ENCODE data around the gene TP63. TPM values are rescaled to one million over a fixed set of nuclear protein-coding genes. Genes with fewer than 3 reads are reported as not detected.
A peak's percentile ranks its signal among the peaks of the same experiment; 100 is the strongest.

Gene TP63

GRCh38 chr3:189945935-189946709, 314.9 kb downstream of the TP63 start:
- 93% methylated on average over 6 of the region's 6 CpGs for WGBS
- peaks cover 5% of the 10 kb centered on the region for H3K4me1 ChIP-seq (ENCODE audit: control insufficient read depth, insufficient read depth, low read depth, low read length)

More at GRCh38 chr3:189945935-189946709, 314.9 kb downstream of the TP63 start:
- Histone ChIP-seq H2AFZ (ENCODE audit: low read depth, low read length) (no peak overlapping the region), H3K14ac (ENCODE audit: low read length in 2 of 2) (no peak overlapping the region), H3K36me3 (ENCODE audit: control insufficient read depth in 1 of 2, insufficient read depth in 2 of 2, low read depth in 1 of 2, low read length in 2 of 2) (no peaks in the 10 kb centered on the region), H3K4me2 (ENCODE audit: low read length, poor library complexity, severe bottlenecking) (no peak overlapping the region), H2BK12ac (ENCODE audit: low read length in 2 of 2) (no peak overlapping the region), H2BK5ac (ENCODE audit: low read depth, low read length, poor library complexity, severe bottlenecking) (no peak overlapping the region), H3K79me1 (replicated peaks; ENCODE audit: low read length, poor library complexity, severe bottlenecking) (no peaks in the 10 kb centered on the region), H3K27ac (ENCODE audit: low read length, poor library complexity, severe bottlenecking) (no peak overlapping the region), H2AK5ac (ENCODE audit: low read length, severe bottlenecking) (no peak overlapping the region), H3K18ac (ENCODE audit: low read depth in 1 of 2, low read length in 2 of 2) (peak overlapping the region in 1 of 2 experiments; percentile 28), H3K9ac (ENCODE audit: low read length) (no peak overlapping the region), H3K4ac (ENCODE audit: low read depth in 1 of 2, low read length in 2 of 2) (no peak overlapping the region), H4K91ac (ENCODE audit: low read length) (no peak overlapping the region), H3K9me3 (ENCODE audit: control insufficient read depth, low read length) (no peaks in the 10 kb centered on the region), H2BK15ac (ENCODE audit: low read depth, poor library complexity, severe bottlenecking) (no peak overlapping the region), H3K27me3 (ENCODE audit: control insufficient read depth in 1 of 2, insufficient read depth in 1 of 2, low read length in 2 of 2) (peaks cover 0 to 10% of the 10 kb centered on the region in 2 experiments), H2BK120ac (ENCODE audit: low read depth, low read length) (no peak overlapping the region), H3K23ac (ENCODE audit: low read length in 2 of 2) (no peak overlapping the region), H3K4me3 (ENCODE audit: insufficient read depth in 1 of 2, low read depth in 1 of 2, low read length in 2 of 2) (no peak overlapping the region), H4K8ac (ENCODE audit: low read length) (no peak overlapping the region)
- no peak for DNase-seq

Small RNA genes within 50 kb of the gene (small RNA-seq; reads per million reads assigned to genes)
- not detected for gene AC078809.1 (ENCODE audit: low read depth)
- gene MIR944 (ENCODE audit: low read depth): not detected
